Nephron progenitor cell (in vitro differentiated cells): Measurements from ENCODE around the gene HERC2.

Source experiments
- DNase-seq: peaks from one replicate; pipeline ENCODE4 v3.0.0; 2021
- H3K27ac Mint-ChIP-seq: 2 replicates; pipeline ENCODE4 v1.8.0; 2021; ENCODE audit warnings: mild to moderate bottlenecking, moderate library complexity, mixed read lengths
- H3K27me3 Mint-ChIP-seq: 2 replicates; pipeline ENCODE4 v1.8.0; 2021; ENCODE audit warnings: mild to moderate bottlenecking, low read depth, mixed read lengths; ENCODE audit not compliant: poor library complexity
- H3K36me3 Mint-ChIP-seq: 2 replicates; pipeline ENCODE4 v1.8.0; 2021; ENCODE audit warnings: low read depth, mixed read lengths
- H3K4me1 Mint-ChIP-seq: 2 replicates; pipeline ENCODE4 v1.8.0; 2021; ENCODE audit warnings: mixed read lengths
- H3K4me3 Mint-ChIP-seq: 2 replicates; pipeline ENCODE4 v1.8.0; 2021; ENCODE audit warnings: mild to moderate bottlenecking, moderate library complexity, mixed read lengths
- H3K9me3 Mint-ChIP-seq: 2 replicates; pipeline ENCODE4 v1.8.0; 2021; ENCODE audit warnings: mild to moderate bottlenecking, moderate library complexity, mixed read lengths
- CTCF ChIP-seq: fragments of 200-600 bp; sonication (generic); IDR thresholded peaks from 2 replicates; pipeline ENCODE4 v1.5.0; 2021; ENCODE audit warnings: antibody characterized with exemption

HERC2 gene

GRCh38 chr15:28098766-28099554 is 223.0 kb downstream of the HERC2 start, which contains the start of gene OCA2:
Gene OCA2, minus strand, starts transcription at chr15:28099315. Its CDS starts 17,441 bp downstream, at chr15:28081874.
- Mint-ChIP-seq H3K27me3 (peaks cover 95% of the 10 kb centered on the region), H3K4me3 (peak within 1 kb of the TSS; percentile 81), H3K36me3 (no peaks in the 10 kb centered on the region), H3K27ac (no peak within 1 kb of the TSS), H3K9me3 (peaks cover 1% of the 10 kb centered on the region), H3K4me1 (peaks cover 49% of the 10 kb centered on the region)
- peak; percentile 53 for TF ChIP-seq CTCF
- DNase-seq, result peak; percentile 98

- Mint-ChIP-seq H3K27me3 (peaks cover 95% of the 10 kb centered on the region), H3K27ac (no peak overlapping the region), H3K9me3 (peaks cover 7% of the 10 kb centered on the region), H3K4me1 (peaks cover 50% of the 10 kb centered on the region), H3K4me3 (peak overlapping the region; percentile 76), H3K36me3 (no peaks in the 10 kb centered on the region)
- no peak for TF ChIP-seq CTCF
- no peak for DNase-seq
Observed at GRCh38 chr15:28098360-28098765, 223.6 kb downstream of the HERC2 start.

- TF ChIP-seq CTCF, result no peak
- no peak for DNase-seq
- peaks cover 46% of the 10 kb centered on the region for H3K4me1 Mint-ChIP-seq
- no peak overlapping the region for H3K27ac Mint-ChIP-seq
- H3K36me3 Mint-ChIP-seq, result no peaks in the 10 kb centered on the region
- peak overlapping the region; percentile 76 for H3K4me3 Mint-ChIP-seq
- peaks cover 11% of the 10 kb centered on the region for H3K9me3 Mint-ChIP-seq
- peaks cover 95% of the 10 kb centered on the region for H3K27me3 Mint-ChIP-seq
Observed at GRCh38 chr15:28097656-28098359, 224.2 kb downstream of the HERC2 start.

DNA sequence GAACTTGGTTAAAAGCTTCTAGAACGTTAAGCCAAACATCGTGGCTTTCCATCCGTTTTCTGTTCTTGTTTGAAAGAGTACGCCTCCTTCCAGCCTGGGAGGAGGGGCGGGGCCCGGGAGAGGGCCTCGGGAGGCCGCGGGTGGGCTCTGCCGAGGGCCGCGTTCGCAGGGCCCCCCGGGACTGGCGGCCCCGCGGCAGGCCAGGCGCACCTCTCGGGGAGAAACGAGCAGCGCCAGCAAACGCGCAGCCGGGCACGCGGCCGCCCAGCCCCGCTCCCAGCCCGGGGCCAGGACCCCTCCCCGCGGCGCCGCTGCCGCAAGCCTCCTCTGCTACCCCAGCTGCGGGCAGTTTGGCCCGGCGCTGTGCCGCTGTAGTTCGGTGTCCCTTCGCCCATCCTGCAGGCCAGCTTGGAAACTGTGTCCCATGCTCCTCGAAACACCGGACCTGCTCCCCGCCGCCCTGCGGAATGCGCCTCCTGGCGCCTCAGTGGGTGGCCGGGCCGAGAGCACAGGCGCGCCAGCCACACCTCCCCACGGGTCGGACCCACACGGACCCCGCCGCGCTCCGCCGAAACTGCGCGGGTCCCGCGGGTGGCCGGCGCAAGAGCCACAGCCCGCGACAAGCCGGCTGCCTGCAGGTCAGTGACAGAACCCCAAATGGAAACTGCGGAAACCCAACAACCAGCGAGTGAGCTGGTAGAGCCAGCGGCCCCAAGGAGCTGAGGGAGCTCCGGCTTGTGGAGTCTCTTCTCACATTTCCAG is 225.1 kb downstream of the HERC2 start:
- Mint-ChIP-seq H3K4me3 (peak overlapping the region; percentile 88), H3K9me3 (peaks cover 20% of the 10 kb centered on the region), H3K27ac (no peak overlapping the region), H3K27me3 (peaks cover 95% of the 10 kb centered on the region), H3K36me3 (no peaks in the 10 kb centered on the region), H3K4me1 (peaks cover 46% of the 10 kb centered on the region)
- peak; percentile 65 for DNase-seq
- TF ChIP-seq CTCF, result no peak

DNA sequence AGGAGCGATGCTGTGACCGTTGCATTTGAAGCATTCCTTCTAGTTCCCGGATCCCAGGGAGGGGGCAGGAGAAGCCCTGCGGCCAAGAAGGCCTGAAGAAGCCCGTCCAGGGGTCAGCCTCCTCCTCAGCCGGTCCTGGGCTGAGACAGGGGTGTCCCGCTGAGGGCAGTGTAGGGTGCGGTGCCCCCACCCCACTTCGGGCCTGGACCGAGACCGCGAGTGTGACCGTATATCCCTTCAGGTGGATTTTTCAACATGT is 225.6 kb downstream of the HERC2 start:
- peaks cover 25% of the 10 kb centered on the region for H3K9me3 Mint-ChIP-seq
- H3K4me1 Mint-ChIP-seq, result peaks cover 46% of the 10 kb centered on the region
- H3K27ac Mint-ChIP-seq, result no peak overlapping the region
- H3K36me3 Mint-ChIP-seq, result peaks cover under 1% of the 10 kb centered on the region
- peak overlapping the region; percentile 88 for H3K4me3 Mint-ChIP-seq
- peaks cover 95% of the 10 kb centered on the region for H3K27me3 Mint-ChIP-seq
- no peak for TF ChIP-seq CTCF
- DNase-seq, result no peak
